NCI-H128 (cell line): Measurements from ENCODE around the gene ZNF865.

Source experiments
- DNase-seq: peaks from one replicate; lab custom pipeline; 2025; ENCODE audit not compliant: unreplicated experiment; lab: John Stamatoyannopoulos, UW

ZNF865 gene

DNA sequence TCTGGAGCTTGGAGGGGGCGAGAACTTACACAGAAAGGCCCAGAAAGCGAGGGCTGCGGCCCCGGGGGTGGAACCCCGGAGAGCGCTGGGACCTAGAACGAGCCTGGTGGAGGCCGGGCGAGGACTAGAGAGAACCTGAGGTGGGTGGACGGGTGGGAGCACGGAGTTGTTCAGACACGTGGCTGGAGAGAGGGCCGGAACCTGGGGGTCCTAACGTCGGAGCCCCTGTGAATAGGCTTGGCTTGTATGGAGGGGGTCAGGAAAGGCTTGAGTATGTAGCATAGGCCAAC, 38.4 kb downstream of the ZNF865 start:
- DNase-seq: no peak

DNA sequence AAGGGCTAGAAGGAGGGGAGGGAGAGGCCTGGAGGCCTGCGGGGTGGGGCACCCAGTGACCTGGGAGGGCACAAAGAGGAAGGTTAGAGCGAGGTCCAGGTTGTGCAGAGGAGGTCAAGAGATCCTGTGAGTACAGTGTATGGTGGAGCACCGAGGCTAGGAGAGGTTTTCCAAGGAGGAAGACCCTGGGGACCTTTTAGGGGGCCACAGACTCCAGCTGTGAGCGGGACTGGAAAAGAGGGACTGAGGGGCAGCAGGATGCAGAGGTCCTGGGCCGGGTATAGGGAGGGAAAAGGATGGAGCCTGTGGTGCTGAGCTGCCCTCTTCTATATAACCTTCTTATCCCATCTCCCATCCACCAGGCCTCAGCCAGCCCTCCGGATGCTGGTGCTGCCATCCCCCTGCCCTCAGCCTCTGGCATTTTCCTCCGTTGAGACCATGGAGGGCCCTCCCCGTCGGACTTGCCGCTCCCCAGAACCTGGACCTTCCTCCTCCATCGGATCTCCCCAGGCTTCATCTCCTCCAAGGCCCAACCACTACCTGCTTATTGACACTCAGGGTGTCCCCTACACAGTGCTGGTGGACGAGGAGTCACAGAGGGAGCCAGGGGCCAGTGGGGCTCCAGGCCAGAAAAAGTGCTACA, 38.9 kb downstream of the ZNF865 start:
- no peak for DNase-seq

DNA sequence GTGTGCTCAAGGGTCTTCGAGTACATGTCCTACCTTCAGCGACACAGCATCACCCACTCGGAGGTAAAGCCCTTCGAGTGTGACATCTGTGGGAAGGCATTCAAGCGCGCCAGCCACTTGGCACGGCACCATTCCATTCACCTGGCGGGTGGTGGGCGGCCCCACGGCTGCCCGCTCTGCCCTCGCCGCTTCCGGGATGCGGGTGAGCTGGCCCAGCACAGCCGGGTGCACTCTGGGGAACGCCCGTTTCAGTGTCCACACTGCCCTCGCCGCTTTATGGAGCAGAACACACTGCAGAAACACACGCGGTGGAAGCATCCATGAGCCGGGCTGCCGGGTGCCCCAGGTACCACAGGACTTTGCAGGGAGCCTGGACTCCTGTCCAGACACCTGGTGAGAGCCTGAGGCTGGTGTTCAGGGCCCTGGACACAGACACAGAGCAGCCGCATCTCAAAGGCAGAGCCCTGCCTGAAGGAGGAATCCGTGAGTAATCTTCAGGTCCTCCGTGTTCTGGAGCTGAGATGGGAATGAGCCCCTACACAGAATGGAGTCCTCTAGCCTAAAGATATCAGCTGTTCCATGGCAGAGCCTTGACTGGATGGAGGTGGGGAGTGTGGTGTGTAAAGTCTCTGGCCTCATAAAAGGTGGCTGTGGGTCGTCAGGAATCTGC, 39.5 kb downstream of the ZNF865 start:
- no peak for DNase-seq

DNA sequence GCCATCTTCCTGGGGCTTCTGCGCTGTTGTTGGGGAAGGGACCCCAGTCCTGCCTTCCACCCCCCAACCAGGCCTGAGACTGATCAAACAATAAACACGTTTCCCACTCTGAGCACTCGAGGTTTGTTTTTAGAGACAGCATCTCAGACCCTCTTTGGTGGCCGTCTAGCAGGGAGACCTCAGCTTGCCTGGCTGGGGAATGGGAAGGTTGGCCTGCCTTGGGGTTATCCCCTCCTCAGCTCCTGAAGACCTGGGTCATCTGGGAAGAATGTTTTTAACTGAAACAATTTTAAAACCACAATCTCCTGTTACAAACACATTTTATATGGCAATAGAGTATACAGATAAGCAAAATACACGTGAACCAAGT, 40.0 kb downstream of the ZNF865 start:
- DNase-seq: no peak

DNA sequence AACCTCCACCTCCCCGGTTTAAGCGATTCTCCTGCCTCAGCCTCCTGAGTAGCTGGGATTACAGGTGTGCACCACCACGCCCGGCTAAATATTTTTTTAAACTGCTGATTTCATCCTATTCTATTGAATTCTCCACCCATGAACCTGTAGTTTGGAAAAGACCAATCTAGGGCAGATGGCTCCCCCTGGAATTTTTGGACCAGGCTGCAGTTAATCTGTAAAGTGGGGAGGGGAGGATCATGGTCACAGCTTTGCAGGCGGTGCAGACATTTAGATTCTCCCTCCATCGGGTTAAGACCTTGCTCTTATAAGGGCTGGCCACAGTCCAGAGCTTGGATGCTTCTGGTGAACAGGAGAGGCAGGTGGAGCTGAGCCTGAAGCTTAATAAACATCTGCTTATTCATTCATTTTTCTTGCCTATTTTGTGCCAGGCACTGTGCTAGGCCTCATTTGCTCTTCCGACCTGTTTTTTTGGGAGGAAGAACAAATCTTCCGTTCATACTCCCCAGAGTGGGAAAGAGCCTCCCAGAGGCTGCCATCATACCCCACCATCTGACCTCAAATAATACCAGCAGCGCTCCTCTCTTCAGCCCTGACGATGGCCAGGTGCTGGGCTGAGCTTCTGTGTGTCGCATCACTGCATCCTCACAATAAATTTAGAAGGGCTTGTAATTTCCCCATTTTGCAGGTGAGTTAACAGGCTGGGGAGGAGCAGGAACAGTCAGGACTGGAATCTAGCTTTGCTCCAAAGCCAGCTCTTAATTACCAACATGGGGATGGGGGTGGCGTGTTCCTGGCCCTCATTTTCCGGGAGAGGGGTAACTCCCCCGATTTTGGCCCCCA, 41.7 kb downstream of the ZNF865 start:
- DNase-seq: no peak

DNA sequence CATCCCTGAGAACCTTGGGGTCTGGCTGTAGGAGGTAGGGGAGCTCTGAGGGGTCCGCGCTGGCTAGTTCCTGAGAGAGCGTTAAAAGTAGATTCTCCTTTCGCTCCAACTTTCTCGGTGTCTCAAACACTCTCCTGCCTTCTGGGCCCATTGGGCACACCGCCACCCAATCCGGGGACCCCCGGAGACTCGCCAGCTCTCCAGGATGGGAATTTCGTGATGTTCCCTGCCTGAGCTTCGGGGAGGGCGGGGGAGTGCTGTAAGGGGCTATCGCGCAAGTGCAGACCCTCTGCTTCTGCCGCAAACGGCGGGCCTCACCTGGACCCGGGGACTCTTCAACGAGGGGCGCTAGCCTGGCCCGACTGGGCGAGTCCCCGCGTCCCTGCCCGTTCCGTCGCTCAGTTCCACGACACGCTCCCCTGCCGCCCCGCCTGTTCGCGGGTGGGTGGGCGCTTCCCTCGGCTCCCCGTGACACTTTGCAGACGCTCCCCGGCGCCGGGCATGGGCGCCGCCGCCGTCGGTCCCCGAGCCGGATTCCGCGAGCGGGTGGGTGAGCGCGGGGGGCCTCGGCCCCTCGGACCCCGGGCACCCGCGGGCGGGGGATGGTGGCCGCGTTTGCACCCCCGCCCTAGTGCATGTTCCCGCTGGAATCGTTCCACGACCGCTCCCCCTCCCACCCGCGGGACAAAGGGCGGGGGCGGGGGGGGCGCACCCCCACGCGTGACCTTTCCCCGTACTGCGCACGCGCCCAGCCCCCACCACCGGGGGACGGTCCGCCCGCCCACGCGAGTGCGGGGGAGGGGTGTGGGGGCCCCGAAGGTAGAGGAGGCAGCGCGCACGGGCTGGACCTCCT, 42.5 kb downstream of the ZNF865 start, which contains the start of gene CCDC106:
CCDC106 (plus strand) TSS at position 481 of the 853 bp plus-strand sequence. CDS start 835 bp downstream, outside the sequence.
- peak; percentile 55 for DNase-seq

DNA sequence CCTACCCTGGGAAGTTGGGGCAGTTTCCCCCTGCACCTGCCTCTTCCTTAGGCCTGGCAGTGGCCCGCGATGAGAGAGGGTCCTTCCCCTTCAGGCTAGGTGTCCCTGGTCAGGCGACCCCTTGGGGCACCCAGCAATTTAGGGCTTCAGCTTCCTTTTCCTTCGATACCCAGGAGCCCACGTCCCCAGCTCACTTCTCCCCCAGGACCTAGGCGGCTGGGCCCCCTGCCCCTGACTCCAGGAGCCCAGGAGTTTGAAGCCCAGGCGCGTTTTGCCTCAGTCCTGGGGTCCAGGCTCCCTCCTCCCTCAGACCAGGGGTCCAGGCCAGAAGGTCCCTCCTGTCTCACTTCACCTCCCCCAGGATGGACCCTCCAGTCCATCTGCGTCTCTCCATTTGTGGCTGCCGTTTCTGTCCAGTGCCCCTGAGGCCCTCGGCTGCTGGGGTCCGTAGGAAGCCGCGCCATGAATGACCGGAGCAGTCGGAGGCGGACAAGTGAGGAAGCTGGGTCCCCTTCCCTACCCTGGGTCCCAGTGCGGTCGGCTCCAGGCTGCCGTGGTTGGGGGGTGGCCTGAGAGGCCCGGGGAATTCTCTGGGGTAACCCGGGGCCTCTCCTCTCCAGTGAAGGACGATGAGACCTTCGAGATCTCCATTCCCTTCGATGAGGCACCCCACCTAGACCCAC, 43.3 kb downstream of the ZNF865 start:
- DNase-seq: no peak

DNA sequence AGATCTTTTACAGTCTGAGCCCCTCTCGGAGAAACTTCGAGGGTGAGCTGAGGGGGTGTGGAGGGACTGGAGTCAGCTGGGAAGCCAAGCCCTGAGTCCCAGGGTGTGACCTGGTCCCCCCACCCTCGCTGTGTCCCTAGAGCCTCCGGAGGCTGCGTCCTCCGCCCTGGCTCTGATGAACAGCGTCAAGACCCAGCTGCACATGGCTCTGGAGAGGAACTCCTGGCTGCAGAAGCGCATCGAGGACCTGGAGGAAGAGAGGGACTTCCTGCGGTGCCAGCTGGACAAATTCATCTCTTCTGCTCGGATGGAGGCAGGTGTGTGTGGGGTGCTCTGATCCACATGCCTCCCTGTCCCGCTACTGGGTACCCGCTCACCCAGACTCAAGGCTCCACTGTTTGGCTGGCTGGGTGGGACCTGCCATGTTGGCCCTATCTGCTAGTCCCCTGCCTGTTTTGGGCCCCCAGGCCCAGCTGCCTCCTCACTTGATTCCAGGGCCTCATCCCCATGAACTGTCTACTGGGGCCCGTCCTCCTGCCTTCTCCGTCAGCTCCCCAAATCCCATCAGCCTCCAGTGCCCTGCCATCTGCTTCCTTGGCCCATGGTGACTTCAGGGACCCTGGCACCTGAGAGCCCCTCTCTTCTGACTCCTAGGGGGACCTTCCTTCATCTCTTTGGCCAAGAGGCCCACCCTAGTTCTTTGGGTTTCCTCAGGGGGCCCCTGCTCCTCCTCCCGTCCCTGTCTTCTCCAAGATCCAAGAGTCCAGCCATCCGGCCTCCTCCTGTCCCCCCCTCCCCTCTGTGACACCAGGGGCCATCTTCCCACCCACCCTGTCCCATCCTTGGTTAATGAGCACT, 44.0 kb downstream of the ZNF865 start:
- no peak for DNase-seq

DNA sequence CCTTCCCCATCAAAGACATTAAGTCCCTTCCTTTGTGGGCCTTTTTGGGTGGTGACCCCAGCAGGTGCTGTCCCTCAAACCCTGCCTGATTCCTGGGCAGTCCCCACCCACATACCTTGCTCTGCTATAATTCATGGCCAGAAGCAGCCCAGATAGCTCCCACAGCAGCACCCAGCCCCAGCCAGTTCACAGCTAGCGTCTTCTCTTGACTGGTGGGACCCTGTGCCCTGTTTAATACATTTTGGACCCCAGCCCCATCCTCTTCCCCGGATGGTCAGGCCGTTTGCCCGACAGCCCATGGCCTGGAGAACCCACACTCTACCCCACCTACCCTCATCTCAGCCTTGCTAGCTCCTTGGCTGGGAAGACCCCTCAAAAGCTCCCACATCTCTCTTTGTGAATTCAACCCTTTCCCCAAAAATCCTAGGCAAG, 44.7 kb downstream of the ZNF865 start:
- DNase-seq: no peak

DNA sequence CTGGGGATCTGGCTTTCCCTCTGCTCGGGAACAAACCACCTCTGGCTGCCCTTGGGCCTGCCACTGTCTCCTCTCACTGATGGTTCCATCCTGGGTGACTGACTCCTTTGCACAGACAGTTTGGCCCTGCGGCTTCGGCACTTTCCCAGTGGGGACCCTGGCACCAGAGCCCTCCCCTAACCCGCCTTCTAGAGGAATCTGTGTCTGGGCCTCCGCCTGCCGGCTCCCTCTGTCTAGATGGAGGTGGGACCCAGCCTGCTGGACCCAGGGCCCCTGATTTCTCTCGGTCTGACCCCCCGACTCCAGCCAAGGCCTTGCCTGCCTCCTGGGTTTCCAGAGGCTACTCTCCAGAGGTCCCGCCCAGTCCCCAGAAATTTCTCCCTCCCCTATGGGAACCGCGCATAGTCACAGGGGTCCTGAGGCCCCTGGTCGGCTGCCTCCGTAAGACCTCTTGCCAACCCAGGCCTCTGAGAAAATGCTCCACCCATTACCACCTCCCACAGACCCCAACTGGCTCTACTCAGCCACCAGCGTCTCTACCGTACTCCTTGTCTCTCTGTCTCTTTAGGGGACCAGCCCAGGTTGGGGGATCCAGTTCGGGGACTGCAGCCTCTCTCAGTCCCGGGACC, 45.3 kb downstream of the ZNF865 start:
- no peak for DNase-seq

DNA sequence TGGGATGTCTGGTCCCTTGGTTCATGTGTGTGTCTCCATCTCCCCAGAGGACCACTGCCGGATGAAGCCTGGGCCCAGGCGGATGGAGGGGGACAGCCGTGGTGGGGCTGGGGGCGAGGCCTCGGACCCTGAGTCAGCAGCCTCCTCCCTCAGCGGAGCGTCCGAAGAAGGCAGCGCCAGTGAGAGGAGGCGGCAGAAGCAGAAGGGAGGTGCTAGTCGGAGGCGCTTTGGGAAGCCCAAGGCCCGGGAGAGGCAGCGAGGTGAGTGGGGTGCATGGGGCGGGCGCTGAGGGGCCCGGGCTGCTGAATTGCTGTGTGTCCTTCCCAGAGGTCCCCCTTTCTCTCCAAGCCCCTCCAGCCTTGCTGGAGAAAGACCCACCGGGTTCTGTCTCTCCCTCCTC, 45.8 kb downstream of the ZNF865 start:
- DNase-seq: no peak

DNA sequence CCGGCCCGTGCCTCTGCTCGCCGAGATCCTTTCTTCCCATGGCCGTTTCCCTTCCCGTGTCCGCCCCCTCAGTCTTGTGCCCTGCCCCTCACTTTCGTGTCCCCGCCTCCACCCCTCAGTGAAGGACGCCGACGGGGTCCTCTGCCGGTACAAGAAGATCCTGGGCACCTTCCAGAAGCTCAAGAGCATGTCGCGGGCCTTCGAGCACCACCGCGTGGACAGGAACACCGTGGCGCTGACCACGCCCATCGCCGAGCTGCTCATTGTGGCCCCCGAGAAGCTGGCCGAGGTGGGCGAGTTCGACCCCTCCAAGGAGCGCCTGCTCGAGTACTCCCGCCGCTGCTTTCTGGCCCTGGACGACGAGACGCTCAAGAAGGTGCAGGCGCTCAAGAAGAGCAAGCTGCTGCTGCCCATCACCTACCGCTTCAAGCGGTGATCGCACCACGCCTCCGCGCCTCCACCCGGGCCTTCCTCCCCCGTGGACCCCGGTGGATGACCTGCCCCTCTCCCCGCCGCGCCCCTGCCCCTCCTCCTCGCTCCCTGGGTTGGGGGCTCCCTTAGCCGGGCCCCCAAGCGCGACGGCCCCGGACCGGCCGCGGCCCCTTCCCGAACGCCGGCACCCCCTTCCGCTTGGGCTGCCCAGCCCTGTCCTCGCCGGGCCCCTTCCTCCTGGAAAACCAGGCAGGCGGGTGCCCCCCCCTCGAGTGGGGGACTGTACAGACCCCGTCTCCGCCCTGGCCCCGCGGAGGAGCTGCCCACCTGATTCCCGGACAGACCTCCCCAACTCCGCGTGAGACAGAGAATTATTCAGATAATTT, 47.1 kb downstream of the ZNF865 start:
- no peak for DNase-seq

DNA sequence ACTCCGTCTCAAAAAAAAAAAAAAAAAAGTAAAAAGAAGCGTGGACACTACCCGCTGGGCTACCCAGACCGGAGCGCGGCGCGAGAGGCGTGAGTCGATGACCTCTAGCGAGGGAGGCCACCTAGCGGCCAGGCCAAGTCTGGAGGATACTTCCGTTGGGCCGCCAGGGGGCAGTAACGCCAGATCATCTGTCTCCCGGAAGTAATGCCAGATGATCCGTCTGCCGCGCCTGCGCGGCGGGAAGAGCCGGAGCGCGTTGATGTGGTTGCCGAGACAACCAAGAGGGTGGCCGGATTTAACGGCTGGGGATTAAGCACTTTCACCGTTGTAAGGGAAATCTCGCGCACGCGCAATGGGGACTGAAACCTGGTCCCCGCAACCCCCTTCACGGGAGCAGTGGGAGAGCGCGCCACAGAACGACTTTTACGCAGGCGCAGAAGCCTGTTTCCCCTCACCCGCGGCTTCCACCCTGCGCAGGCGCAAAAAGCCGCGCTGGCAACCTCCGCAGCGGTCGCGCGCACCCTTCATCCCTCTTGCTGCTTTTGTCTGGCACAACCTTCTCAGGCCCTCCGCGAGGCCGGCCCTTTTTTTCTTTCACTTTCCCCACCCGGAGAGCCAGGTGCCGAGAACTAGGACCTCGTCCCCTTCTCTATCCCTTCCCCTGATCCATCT, 48.3 kb downstream of the ZNF865 start:
- DNase-seq: peak; percentile 98

DNA sequence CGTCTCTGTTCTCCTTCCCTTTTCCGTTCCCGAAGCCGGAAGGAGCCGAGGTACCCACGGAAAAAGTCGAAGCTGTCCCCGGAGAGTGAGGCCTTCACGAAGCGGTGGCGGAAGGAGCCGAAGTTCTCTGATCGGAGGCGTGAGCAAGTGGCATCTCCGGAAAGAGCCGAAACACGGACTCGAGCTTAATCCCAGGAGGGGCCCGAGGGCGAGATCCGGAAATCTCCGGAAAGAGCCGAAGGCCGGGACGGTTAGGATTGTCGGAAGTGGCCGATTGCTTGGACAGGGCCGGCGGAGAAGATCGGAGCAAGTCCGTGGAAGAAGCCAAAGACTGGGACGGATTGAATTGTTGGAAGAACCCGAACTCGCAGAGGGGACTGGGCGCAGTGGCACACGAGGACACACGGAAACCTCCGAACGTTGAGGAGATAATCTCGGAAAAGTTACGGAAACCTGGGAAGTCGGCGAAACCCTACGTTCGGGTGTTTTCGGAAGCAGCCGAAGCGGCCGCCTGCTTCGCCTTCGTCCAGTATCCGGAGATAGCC, 48.9 kb downstream of the ZNF865 start:
- peak; percentile 99 for DNase-seq

DNA sequence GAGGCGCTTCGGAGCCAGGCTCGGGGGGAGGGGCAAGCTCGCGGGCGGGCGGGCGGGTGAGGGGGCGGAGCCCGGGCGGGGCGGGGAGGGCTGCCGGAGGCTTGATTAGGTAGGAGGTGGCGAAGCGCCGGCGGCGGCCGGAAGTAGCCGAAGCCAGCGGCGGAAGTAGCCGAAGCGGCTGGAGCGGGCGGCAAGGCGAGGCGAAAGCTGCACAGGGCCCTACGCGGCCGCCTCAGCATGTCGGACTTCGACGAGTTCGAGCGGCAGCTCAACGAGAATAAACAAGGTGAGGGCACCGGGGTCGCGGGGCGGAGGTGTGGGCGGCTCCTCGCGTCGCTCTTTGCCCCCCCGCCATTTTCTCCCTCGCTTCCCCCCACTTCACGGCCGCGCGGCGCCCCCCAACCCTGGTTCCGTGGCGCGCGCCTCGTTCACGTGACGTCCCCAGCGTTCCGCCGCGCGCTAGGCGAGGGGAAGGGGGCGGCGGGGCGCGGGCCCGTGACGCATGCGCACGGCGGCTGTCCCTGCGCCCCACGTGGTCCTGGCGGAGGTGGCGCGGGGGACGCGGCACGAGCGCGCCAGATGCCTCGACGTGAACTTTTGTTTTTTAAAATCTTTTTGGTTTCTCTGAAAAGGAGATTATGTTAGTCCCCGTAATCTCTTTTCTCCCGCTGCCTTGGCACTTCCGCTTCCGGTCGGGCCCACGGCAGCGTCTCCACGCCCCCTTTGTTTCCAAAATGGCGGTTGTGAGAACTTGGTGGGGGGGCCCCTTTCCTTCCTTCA, 49.6 kb downstream of the ZNF865 start, which contains the start of gene U2AF2:
U2AF2 (plus strand) TSS at position 168 of the 780 bp plus-strand sequence; CDS start at position 238, 70 bp downstream.
- peak; percentile 12 for DNase-seq

DNA sequence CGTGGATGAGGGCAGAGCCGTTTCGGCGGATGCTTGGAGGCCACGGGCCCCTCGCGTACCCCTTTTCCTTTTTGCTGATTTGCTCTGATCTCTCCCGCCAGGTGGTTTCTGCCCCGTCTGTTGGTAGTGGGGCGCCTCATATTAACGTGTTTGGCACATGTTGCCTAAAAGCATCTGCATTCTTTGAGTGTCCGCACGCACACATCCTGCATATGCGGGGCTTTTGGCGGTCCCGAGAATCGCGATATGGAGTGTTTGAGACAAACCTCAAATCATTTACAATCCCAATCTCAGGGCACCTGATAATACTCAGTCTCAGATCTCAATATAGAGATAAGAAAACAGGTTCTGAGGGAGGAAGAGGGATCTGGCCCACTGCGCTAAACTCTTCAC, 50.2 kb downstream of the ZNF865 start:
- DNase-seq: no peak

DNA sequence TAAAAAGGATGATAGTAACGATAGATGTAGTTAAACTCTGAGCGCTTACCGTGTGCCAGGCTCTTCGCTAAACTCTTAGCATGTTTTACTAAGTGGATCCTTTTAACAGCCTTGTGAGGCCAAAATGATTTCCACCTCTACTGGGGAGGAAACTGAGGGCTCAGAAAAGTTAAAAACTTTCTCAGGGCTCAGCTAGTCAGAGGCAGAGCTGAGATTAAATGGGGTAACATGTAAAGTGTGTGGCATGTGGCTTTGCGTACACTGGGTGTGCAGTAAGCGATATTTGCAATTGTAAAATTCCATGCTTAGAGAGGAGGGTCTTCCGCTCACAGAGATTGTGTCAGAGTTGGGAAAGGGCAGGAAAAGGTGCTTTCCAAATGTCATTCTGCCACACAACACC, 51.1 kb downstream of the ZNF865 start:
- no peak for DNase-seq
